DOHH2 (cell line): ENCODE results near the gene IGF2BP2.
"Not testable (repeated sequence)": the region's sequence is repeated elsewhere in the genome, so short reads cannot be mapped to it uniquely, and the experiment has no call there.

Source experiments
- H3F3A ChIP-seq: fragments of 200-600 bp; sonication (generic), shearing (Covaris generic); 2 replicates; pipeline ENCODE4 v1.6.0; 2016; ENCODE audit warnings: antibody characterized with exemption, mild to moderate bottlenecking; ENCODE audit not compliant: control insufficient read depth, insufficient read depth
- H3K27ac ChIP-seq: fragments of 200-600 bp; sonication (generic); 2 replicates; pipeline ENCODE4 v1.5.1; 2014; ENCODE audit warnings: low read depth, mild to moderate bottlenecking, low read length, moderate library complexity
- H3K27me3 ChIP-seq: fragments of 200-600 bp; sonication (generic); 2 replicates; pipeline ENCODE4 v1.6.1; 2014; ENCODE audit warnings: mild to moderate bottlenecking, low read length, mixed read lengths; ENCODE audit not compliant: control insufficient read depth
- H3K36me3 ChIP-seq: fragments of 200-600 bp; sonication (generic); 2 replicates; pipeline ENCODE4 v1.6.1; 2014; ENCODE audit warnings: mild to moderate bottlenecking, low read length, moderate library complexity, mixed read lengths; ENCODE audit not compliant: control insufficient read depth
- H3K4me1 ChIP-seq: fragments of 200-600 bp; sonication (generic); 2 replicates; pipeline ENCODE4 v1.6.1; 2014; ENCODE audit warnings: mild to moderate bottlenecking, low read length, mixed read lengths; ENCODE audit not compliant: control insufficient read depth
- H3K4me2 ChIP-seq: fragments of 200-600 bp; sonication (generic); 2 replicates; pipeline ENCODE4 v1.6.0; 2014; ENCODE audit warnings: mild to moderate bottlenecking, low read length, moderate library complexity
- H3K4me3 ChIP-seq: fragments of 200-600 bp; sonication (generic); 2 replicates; pipeline ENCODE4 v1.5.1; 2014; ENCODE audit warnings: mild to moderate bottlenecking, low read length, mixed read lengths
- H3K79me2 ChIP-seq: fragments of 200-600 bp; sonication (generic); 2 replicates; pipeline ENCODE4 v1.6.1; 2014; ENCODE audit warnings: mild to moderate bottlenecking, low read length, mixed read lengths; ENCODE audit not compliant: control insufficient read depth
- H3K9me2 ChIP-seq: fragments of 200-600 bp; sonication (generic); replicated peaks from 2 replicates; pipeline ENCODE4 v1.6.1; 2014; ENCODE audit warnings: mild to moderate bottlenecking, low read length, mixed read lengths; ENCODE audit not compliant: control insufficient read depth
- H3K9me3 ChIP-seq: fragments of 200-600 bp; sonication (generic); 2 replicates; pipeline ENCODE4 v1.6.1; 2014; ENCODE audit warnings: antibody characterized with exemption, low read length, mixed read lengths; ENCODE audit not compliant: control insufficient read depth, insufficient read depth
- H4K20me1 ChIP-seq: fragments of 200-600 bp; sonication (generic); 2 replicates; pipeline ENCODE4 v1.6.0; 2014; ENCODE audit warnings: low read depth, mild to moderate bottlenecking, antibody characterized with exemption, low read length, moderate library complexity; ENCODE audit not compliant: control insufficient read depth, insufficient read depth
- CTCF ChIP-seq: fragments of 200-600 bp; sonication (generic); IDR thresholded peaks from one replicate; pipeline ENCODE4 v1.5.1; 2014; ENCODE audit warnings: antibody characterized with exemption, mild to moderate bottlenecking, low read depth, low read length; ENCODE audit not compliant: poor library complexity, severe bottlenecking
- EZH2phosphoT487 ChIP-seq: fragments of 200-600 bp; sonication (generic); IDR thresholded peaks from 2 replicates; pipeline ENCODE4 v1.6.1; 2017; ENCODE audit warnings: borderline replicate concordance, mild to moderate bottlenecking, antibody characterized with exemption, low read length, moderate library complexity, mixed read lengths

The IGF2BP2 gene

DNA sequence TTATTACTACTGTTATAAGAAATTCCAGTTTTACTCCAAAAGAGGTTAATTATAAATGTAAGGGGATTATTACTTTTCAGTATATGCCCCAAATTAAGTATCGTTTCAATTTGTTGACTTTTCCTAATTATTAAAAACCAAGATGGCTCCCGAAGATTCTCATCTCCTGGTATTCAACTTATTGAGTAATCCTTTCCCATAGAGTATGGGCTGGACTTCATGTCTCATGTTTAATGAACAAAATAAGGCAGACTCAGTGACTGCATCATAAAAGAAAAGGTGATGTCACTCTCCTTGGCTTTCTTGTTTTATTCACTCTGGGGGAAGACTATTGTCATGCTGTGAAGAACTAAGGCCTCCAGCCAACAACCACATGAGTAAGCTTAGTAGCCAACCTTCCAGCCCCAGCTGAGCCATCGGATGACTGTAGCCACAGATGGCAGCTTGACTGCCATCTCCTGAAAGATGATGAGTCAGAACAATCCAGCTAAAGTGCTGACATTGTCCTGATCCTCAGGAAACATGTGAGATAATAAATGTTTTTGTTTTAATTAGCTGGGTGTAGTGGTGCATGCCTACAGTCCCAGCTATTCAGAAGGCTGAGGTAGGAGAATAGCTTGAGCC lies 17.3 kb downstream of the IGF2BP2 start:
- Histone ChIP-seq H3K4me2 (no peak overlapping the region), H3K9me2 (no peaks in the 10 kb centered on the region), H4K20me1 (no peaks in the 10 kb centered on the region), H3F3A (no peaks in the 10 kb centered on the region), H3K4me3 (no peak overlapping the region), H3K36me3 (no peaks in the 10 kb centered on the region), H3K79me2 (no peaks in the 10 kb centered on the region), H3K27ac (no peak overlapping the region), H3K27me3 (peaks cover 17% of the 10 kb centered on the region), H3K4me1 (no peaks in the 10 kb centered on the region), H3K9me3 (no peaks in the 10 kb centered on the region)
- no peak for TF ChIP-seq EZH2phosphoT487
- no peak for TF ChIP-seq CTCF

- not testable (repeated sequence) for H3K36me3 ChIP-seq
These were observed 26.1 kb downstream of the IGF2BP2 start for GRCh38 chr3:185798831-185799110.

DNA sequence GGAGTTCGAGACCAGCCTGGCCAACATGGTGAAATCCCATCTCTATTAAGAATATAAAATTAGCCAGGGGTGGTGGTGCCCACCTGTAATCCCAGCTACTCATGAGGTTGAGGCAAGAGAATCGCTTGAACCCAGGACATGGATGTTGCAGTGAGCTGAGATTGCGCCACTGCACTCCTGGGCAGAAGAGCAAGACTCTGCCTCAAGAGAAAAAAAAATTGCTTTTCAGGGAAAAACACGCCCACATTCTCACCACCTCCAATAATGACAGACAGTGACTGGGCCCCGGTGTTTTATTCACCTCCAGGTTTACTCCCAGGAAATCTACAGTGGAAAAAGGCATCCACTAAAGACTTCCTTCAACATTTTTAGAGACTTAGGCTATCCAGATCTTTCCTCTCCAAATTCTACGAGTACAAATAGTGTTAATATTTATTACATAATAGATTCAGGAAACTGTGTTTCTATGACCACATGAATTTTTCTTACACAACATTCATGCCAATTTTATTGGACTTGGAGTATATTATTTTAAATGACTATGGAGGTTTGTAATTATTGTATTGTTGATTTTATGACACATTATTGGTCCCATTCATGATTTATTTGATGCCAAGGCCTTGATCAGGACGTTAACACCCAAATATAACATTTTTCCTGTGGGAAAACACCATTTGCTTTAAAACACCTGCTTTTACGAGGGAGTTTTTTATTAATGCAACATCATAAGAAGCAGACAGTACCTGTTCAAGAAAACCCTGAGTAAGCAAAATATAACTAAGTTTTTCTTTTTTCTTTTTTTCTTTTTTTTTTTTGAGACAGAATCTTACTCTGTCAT lies 26.6 kb downstream of the IGF2BP2 start:
- Histone ChIP-seq H3F3A (no peaks in the 10 kb centered on the region), H3K36me3 (no peaks in the 10 kb centered on the region), H3K9me3 (no peaks in the 10 kb centered on the region), H3K79me2 (no peaks in the 10 kb centered on the region), H3K4me3 (no peak overlapping the region), H3K9me2 (no peaks in the 10 kb centered on the region), H3K4me1 (peaks cover 6% of the 10 kb centered on the region), H4K20me1 (no peaks in the 10 kb centered on the region), H3K27ac (no peak overlapping the region), H3K4me2 (no peak overlapping the region), H3K27me3 (peaks cover 8% of the 10 kb centered on the region)
- no peak for TF ChIP-seq EZH2phosphoT487
- no peak for TF ChIP-seq CTCF

More at GRCh38 chr3:185798831-185799110, 26.1 kb downstream of the IGF2BP2 start:
- not testable (repeated sequence) for H3K27ac ChIP-seq, H3F3A ChIP-seq, H3K4me3 ChIP-seq, H4K20me1 ChIP-seq, H3K4me1 ChIP-seq, H3K27me3 ChIP-seq, H3K9me2 ChIP-seq, H3K9me3 ChIP-seq, H3K79me2 ChIP-seq, H3K4me2 ChIP-seq

GRCh38 chr3:185797108-185797881 lies 27.5 kb downstream of the IGF2BP2 start:
- H3K9me2 ChIP-seq = no peaks in the 10 kb centered on the region
- no peak for TF ChIP-seq EZH2phosphoT487
- TF ChIP-seq CTCF = no peak
- no peaks in the 10 kb centered on the region for H3K36me3 ChIP-seq
- H3K27ac ChIP-seq = no peak overlapping the region
- no peaks in the 10 kb centered on the region for H4K20me1 ChIP-seq
- H3K4me2 ChIP-seq = no peak overlapping the region
- H3K27me3 ChIP-seq = peaks cover 10% of the 10 kb centered on the region
- H3F3A ChIP-seq = no peaks in the 10 kb centered on the region
- no peaks in the 10 kb centered on the region for H3K9me3 ChIP-seq
- H3K4me1 ChIP-seq = peaks cover 6% of the 10 kb centered on the region
- no peak overlapping the region for H3K4me3 ChIP-seq
- no peaks in the 10 kb centered on the region for H3K79me2 ChIP-seq
